Measurements from ENCODE around the gene COX14. TPM values are rescaled to one million over a fixed set of nuclear protein-coding genes. Genes with fewer than 3 reads are reported as not detected.
A peak's percentile ranks its signal among the peaks of the same experiment; 100 is the strongest.

The COX14 gene
- total and polyA plus RNA-seq, 2 experiments from 2014 or later = 53.4 to 122 TPM

GRCh38 chr12:50088577-50089335 lies 23.3 kb upstream of the COX14 start:
- H3K4me2 ChIP-seq (ENCODE audit: unreplicated experiment) = peak overlapping the region; percentile 81
- H3F3A ChIP-seq (ENCODE audit: insufficient read depth) = peaks cover 36% of the 10 kb centered on the region
- H3K79me2 ChIP-seq (ENCODE audit: insufficient read depth) = peaks cover 33% of the 10 kb centered on the region
- 23 to 29% methylated on average over 3 of the region's 3 CpGs for WGBS, 2 experiments (ENCODE audit: low coverage in 1 of 2, low lambda C conversion rate in 2 of 2, missing lambda C conversion rate in 2 of 2)
- H3K9me2 ChIP-seq (ENCODE audit: insufficient read depth) = no peaks in the 10 kb centered on the region
- H3K27me3 ChIP-seq (replicated peaks; ENCODE audit: insufficient read depth) = no peaks in the 10 kb centered on the region
- H3K27ac ChIP-seq = peak overlapping the region; percentile 82
- DNase-seq = peak; percentile 69
- peaks cover 34% of the 10 kb centered on the region for H3K36me3 ChIP-seq (ENCODE audit: low read depth)
- in situ Hi-C loops (cut with MboI) = no loop called here
- no peak overlapping the region for H2AFZ ChIP-seq
- peak overlapping the region; percentile 32 for H3K4me3 ChIP-seq
- H3K9me3 ChIP-seq (ENCODE audit: low read depth) = no peaks in the 10 kb centered on the region
- H3K4me1 ChIP-seq (ENCODE audit: insufficient read depth) = peaks cover 31% of the 10 kb centered on the region
- peak overlapping the region; percentile 64 for H3K9ac ChIP-seq
- TF ChIP-seq EZH2 (IDR thresholded peaks at IDR 0.05; ENCODE audit: insufficient read depth, poor library complexity, severe bottlenecking) (no peak), EZH2phosphoT487 (IDR thresholded peaks at IDR 0.05; ENCODE audit: insufficient read depth, low read depth) (no peak)
- H4K20me1 ChIP-seq (ENCODE audit: insufficient read depth) = no peaks in the 10 kb centered on the region

- Histone ChIP-seq H3K36me3 (ENCODE audit: low read depth) (peaks cover 39% of the 10 kb centered on the region), H3K79me2 (ENCODE audit: insufficient read depth) (peaks cover 26% of the 10 kb centered on the region), H2AFZ (no peak overlapping the region), H3K9ac (no peak overlapping the region), H3F3A (ENCODE audit: insufficient read depth) (peaks cover 35% of the 10 kb centered on the region), H3K27ac (no peak overlapping the region), H4K20me1 (ENCODE audit: insufficient read depth) (no peaks in the 10 kb centered on the region), H3K4me3 (no peak overlapping the region), H3K4me2 (ENCODE audit: unreplicated experiment) (no peak overlapping the region), H3K4me1 (ENCODE audit: insufficient read depth) (peaks cover 26% of the 10 kb centered on the region), H3K9me3 (ENCODE audit: low read depth) (no peaks in the 10 kb centered on the region), H3K27me3 (replicated peaks; ENCODE audit: insufficient read depth) (no peaks in the 10 kb centered on the region), H3K9me2 (ENCODE audit: insufficient read depth) (no peaks in the 10 kb centered on the region)
- 95 to 96% methylated on average over 7 of the region's 7 CpGs for WGBS, 2 experiments (ENCODE audit: low coverage in 1 of 2, low lambda C conversion rate in 2 of 2, missing lambda C conversion rate in 2 of 2)
- TF ChIP-seq EZH2 (IDR thresholded peaks at IDR 0.05; ENCODE audit: insufficient read depth, poor library complexity, severe bottlenecking) (no peak), EZH2phosphoT487 (IDR thresholded peaks at IDR 0.05; ENCODE audit: insufficient read depth, low read depth) (no peak)
- no peak for DNase-seq
- in situ Hi-C loops (cut with MboI) = no loop called here
Measured at GRCh38 chr12:50089730-50090129, 22.3 kb upstream of the COX14 start.

- Histone ChIP-seq H3K9me3 (ENCODE audit: low read depth) (no peaks in the 10 kb centered on the region), H3K9me2 (ENCODE audit: insufficient read depth) (no peaks in the 10 kb centered on the region), H3K27ac (no peak overlapping the region), H3F3A (ENCODE audit: insufficient read depth) (peaks cover 33% of the 10 kb centered on the region), H3K4me3 (no peak overlapping the region), H2AFZ (no peak overlapping the region), H3K79me2 (ENCODE audit: insufficient read depth) (peaks cover 24% of the 10 kb centered on the region), H4K20me1 (ENCODE audit: insufficient read depth) (no peaks in the 10 kb centered on the region), H3K4me1 (ENCODE audit: insufficient read depth) (peaks cover 26% of the 10 kb centered on the region), H3K9ac (no peak overlapping the region), H3K4me2 (ENCODE audit: unreplicated experiment) (no peak overlapping the region), H3K27me3 (replicated peaks; ENCODE audit: insufficient read depth) (no peaks in the 10 kb centered on the region), H3K36me3 (ENCODE audit: low read depth) (peaks cover 44% of the 10 kb centered on the region)
- WGBS, 2 experiments (ENCODE audit: low coverage in 1 of 2, low lambda C conversion rate in 2 of 2, missing lambda C conversion rate in 2 of 2) = 70 to 74% methylated on average over 5 of the region's 5 CpGs
- no peak for DNase-seq
- in situ Hi-C loops (cut with MboI) = no loop called here
- TF ChIP-seq EZH2phosphoT487 (IDR thresholded peaks at IDR 0.05; ENCODE audit: insufficient read depth, low read depth) = no peak
- TF ChIP-seq EZH2 (IDR thresholded peaks at IDR 0.05; ENCODE audit: insufficient read depth, poor library complexity, severe bottlenecking) = no peak
Measured at GRCh38 chr12:50090391-50090790, 21.6 kb upstream of the COX14 start.

- Histone ChIP-seq H3K27me3 (replicated peaks; ENCODE audit: insufficient read depth) (no peaks in the 10 kb centered on the region), H3K9me3 (ENCODE audit: low read depth) (no peaks in the 10 kb centered on the region), H3K9ac (no peak overlapping the region), H3K27ac (no peak overlapping the region), H3K36me3 (ENCODE audit: low read depth) (peaks cover 33% of the 10 kb centered on the region), H2AFZ (no peak overlapping the region), H3K79me2 (ENCODE audit: insufficient read depth) (no peaks in the 10 kb centered on the region), H3K9me2 (ENCODE audit: insufficient read depth) (no peaks in the 10 kb centered on the region), H3K4me3 (no peak overlapping the region), H3F3A (ENCODE audit: insufficient read depth) (peaks cover 40% of the 10 kb centered on the region), H4K20me1 (ENCODE audit: insufficient read depth) (no peaks in the 10 kb centered on the region), H3K4me2 (ENCODE audit: unreplicated experiment) (no peak overlapping the region), H3K4me1 (ENCODE audit: insufficient read depth) (peaks cover 12% of the 10 kb centered on the region)
- TF ChIP-seq EZH2 (IDR thresholded peaks at IDR 0.05; ENCODE audit: insufficient read depth, poor library complexity, severe bottlenecking) (no peak), EZH2phosphoT487 (IDR thresholded peaks at IDR 0.05; ENCODE audit: insufficient read depth, low read depth) (no peak)
- in situ Hi-C loops (cut with MboI) = no loop called here
- no peak for DNase-seq
- WGBS, 2 experiments (ENCODE audit: low coverage in 1 of 2, low lambda C conversion rate in 2 of 2, missing lambda C conversion rate in 2 of 2) = 94 to 95% methylated on average over 6 of the region's 6 CpGs
Measured at GRCh38 chr12:50097952-50098351, 14.1 kb upstream of the COX14 start.
